ELF-1 (cell line): ENCODE measurements around the gene MAP7D1.
"Not testable (repeated sequence)": the region's sequence is repeated elsewhere in the genome, so short reads cannot be mapped to it uniquely, and the experiment has no call there.

Source experiments
- DNase-seq: peaks from one replicate; pipeline ENCODE4 v3.0.0-alpha.2; 2016; ENCODE audit warnings: low read depth, low spot score

MAP7D1 gene

GRCh38 chr1:36166938-36167905, 11.3 kb downstream of the MAP7D1 start:
- no peak for DNase-seq

DNA sequence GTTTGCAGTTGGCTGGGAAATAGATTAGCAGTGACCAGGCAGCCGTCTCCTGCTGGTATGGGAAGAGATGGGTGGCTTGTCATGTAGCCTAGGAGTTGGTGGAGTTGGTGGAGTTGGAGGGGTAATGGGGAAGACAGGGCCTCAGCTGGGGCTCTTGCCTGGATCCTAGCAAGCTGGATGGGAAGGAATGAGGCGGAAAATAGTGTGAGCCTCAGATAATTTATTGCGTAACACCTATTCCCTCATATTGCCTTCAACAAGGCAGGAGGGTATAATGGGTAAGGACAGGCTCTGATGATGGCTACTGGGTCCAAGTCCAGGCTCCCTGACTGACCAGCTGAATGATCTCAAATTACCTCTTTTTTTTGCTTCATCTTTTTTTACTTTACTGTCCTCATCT, 12.6 kb downstream of the MAP7D1 start:
- DNase-seq: no peak

- DNase-seq: no peak
Measured at GRCh38 chr1:36170643-36171412, 14.9 kb downstream of the MAP7D1 start.

- DNase-seq: no peak
Measured at GRCh38 chr1:36172017-36172747, 16.2 kb downstream of the MAP7D1 start.

DNA sequence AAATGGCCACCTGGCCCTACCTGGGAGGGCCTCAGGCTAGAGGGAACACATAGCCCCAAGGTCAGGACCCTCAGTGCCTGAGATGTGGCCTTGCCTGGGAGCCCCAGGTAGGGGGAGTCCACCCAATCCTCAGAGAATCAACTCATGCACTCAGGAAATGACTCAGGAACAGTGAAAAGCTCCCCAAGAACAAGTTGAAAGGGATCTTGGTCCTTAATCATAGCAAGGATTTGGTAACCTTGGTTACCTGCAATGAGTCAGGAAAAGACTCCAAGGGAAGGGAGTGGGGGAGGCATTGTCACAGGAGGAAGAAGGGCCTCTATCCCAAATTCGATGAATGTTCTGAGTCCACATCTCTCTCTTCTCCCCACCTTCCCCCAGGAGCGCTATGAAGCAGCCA, 17.0 kb downstream of the MAP7D1 start:
- no peak for DNase-seq

DNA sequence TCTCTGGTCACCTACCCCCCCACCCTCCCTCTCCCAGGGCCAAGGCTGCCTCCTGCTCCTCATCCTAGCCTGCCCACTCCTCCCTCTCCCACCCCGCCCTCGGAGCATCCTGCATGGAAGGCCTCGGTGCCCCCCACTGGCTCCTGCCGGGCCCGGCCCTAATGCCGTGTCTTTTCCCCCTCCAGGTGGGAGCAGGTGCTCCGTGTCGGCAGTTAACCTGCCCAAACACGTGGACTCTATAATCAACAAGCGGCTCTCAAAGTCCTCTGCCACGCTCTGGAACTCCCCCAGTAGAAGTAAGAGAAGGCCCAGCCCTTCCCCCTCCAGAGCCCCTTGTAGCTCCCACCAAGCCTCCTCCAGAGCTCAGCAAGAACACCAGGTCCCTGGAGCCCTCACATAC, 18.8 kb downstream of the MAP7D1 start:
- no peak for DNase-seq

- peak; percentile 38 for DNase-seq
Measured at GRCh38 chr1:36175137-36176095, 19.5 kb downstream of the MAP7D1 start.

- DNase-seq: peak; percentile 71
Measured at GRCh38 chr1:36176106-36176949, 20.4 kb downstream of the MAP7D1 start.

- peak; percentile 43 for DNase-seq
Measured at GRCh38 chr1:36177589-36178431, 21.9 kb downstream of the MAP7D1 start.

DNA sequence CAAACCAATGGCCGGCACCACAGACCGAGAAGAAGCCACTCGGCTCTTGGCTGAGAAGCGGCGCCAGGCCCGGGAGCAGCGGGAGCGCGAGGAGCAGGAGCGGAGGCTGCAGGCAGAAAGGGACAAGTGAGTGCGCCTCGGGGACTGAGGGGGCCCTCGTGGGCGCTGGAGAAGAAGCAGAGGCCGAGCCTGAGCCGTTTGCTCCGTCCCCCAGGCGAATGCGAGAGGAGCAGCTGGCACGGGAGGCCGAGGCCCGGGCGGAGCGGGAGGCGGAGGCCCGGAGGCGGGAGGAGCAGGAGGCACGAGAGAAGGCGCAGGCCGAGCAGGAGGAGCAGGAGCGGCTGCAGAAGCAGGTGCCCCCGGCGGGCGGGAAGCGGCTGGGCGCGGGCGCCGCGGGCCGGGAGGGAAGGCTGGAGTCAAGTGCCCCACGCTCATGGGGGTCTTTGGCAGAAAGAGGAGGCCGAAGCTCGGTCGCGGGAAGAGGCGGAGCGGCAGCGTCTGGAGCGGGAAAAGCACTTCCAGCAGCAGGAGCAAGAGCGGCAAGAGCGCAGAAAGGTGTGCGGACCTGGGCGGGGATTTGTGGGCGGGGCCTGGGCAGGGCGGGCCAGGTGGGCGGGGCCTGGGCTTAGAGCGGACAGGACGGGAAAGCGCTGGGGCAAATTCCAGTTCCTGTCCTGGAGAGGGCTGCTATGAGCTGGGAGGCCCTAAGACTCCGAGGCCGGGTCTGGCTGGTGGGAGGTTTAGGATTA, 22.7 kb downstream of the MAP7D1 start:
- peak; percentile 91 for DNase-seq

GRCh38 chr1:36179220-36179600, 23.2 kb downstream of the MAP7D1 start:
- DNase-seq: no peak

DNA sequence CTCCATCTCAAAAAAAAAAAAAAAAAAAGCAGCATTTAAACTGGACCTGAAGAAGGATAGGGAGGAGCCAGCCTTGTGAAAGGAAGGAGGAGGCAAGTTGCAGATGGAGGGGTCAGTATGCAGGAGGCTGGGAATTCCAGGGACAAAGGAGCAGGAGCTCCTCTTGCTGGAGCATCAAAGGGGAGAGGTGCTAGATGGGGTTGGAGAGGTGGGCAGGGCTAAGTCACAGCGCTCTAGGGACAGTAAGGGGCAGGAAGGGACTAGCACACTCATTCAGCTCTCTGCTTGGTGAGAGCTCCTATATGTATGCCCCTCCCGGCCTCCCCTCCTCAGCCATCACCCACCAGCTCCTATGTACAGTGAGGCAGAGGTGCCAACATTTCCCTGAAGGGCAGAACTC, 26.8 kb downstream of the MAP7D1 start:
- DNase-seq: peak; percentile 64

DNA sequence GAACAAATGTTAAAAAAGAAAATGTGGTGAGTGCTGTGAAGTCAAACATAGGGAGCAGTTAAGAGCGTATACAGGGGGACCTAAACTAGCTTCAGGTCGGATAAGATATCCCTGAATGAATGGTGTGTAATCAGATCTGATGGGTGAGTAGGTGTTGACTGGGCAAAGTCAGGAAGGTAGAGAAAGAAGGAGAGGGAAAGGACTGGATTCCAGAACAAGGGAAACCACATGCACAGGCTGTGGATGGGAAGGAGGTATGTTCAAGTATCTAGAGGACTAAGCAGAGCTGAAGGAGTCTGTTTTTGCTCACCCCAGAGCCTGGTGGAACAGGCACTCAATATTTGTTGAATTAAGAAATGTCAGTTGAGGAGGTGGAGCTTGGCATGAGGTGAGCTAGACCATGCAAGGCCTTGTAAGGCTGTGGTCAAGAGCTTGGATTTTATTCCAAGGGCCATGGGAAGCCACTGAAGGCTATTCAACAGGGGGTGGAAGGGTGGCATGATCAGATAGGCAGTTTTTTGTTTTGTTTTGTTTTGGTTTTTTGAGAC, 27.4 kb downstream of the MAP7D1 start:
- DNase-seq: no peak

- peak; percentile 91 for DNase-seq
Measured at GRCh38 chr1:36187800-36188593, 32.0 kb downstream of the MAP7D1 start.

DNA sequence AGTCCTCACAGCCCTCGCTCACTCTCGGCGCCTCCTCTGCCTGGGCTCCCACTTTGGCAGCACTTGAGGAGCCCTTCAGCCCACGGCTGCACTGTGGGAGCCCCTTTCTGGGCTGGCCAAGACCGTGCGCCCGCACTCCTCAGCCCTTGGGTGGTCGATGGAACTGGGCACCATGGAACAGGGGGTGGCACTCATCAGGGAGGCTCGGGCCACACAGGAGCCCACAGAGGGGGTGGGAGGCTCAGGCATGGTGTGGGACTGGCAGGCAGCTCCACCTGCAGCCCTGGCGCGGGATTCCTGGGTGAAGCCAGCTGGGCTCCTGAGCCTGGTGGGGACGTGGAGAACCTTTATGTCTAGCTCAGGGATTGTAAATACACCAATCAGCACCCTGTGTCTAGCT, 40.8 kb downstream of the MAP7D1 start:
- not testable (repeated sequence) for DNase-seq

DNA sequence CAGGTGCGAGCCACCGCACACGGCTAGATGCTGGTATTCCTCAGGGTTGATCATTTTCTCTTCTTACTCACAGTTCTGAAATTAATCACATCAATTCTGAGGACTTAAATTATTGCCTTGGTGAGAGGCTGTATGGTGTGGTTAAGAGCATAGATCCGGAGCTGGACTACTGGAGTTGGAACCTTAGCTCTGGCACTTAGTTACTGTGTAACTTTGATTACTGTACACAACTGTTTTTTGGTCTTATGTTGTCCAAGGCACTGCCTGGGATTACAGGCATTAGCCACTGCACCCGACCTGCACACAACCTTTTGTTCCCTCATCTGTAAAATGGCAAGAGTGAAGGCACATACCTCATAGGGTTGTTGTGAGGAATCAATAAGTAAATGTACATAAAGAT, 42.7 kb downstream of the MAP7D1 start:
- no peak for DNase-seq
